ENCODE data around the gene MAN1C1. TPM values are rescaled to one million over a fixed set of nuclear protein-coding genes. Genes with fewer than 3 reads are reported as not detected.

MAN1C1 gene
- total and polyA plus RNA-seq, 2 donors (not counting 1 experiment from before 2014, with no cell fraction given) = 17.7 to 51.4 TPM

GRCh38 chr1:25607123-25607522, 9.5 kb upstream of the MAN1C1 start:
- no peak overlapping the region for H3K4me3 ChIP-seq (replicated peaks in 1 of 4; ENCODE audit: control extremely low read depth in 1 of 4, insufficient read depth in 1 of 4, low read depth in 3 of 4, low read length in 4 of 4)
- no peak overlapping the region for H3K27ac ChIP-seq (ENCODE audit: insufficient read depth, low read length)
- TF ChIP-seq CTCF (conservative IDR thresholded peaks at IDR 0.05 in 1 of 2, IDR thresholded peaks at IDR 0.05 in 1 of 2; ENCODE audit: low read depth in 1 of 2, low read length in 2 of 2) = no peak
- no peak for TF ChIP-seq EZH2 (IDR thresholded peaks at IDR 0.05; ENCODE audit: low read length, missing control alignments)
- no peaks in the 10 kb centered on the region for H3K4me1 ChIP-seq (ENCODE audit: control insufficient read depth, extremely low read depth, insufficient read depth, low read length)
- H3K4me2 ChIP-seq (ENCODE audit: extremely low read depth, insufficient read depth, low read length) = no peak overlapping the region
- no peaks in the 10 kb centered on the region for H3K79me2 ChIP-seq (ENCODE audit: control insufficient read depth, insufficient read depth, low read length)
- H3K36me3 ChIP-seq (ENCODE audit: control insufficient read depth, insufficient read depth, low read length) = no peaks in the 10 kb centered on the region
- peaks cover 21% of the 10 kb centered on the region for H3K27me3 ChIP-seq (ENCODE audit: control insufficient read depth, insufficient read depth, low read length)
- DNase-seq (ENCODE audit: low read depth in 2 of 2) = no peak
- H4K20me1 ChIP-seq (ENCODE audit: control insufficient read depth, extremely low read depth, insufficient read depth, low read length) = no peaks in the 10 kb centered on the region
- H3K9me3 ChIP-seq (ENCODE audit: control insufficient read depth, insufficient read depth, low read depth, low read length) = no peaks in the 10 kb centered on the region
- H2AFZ ChIP-seq (ENCODE audit: low read length) = no peak overlapping the region
- H3K9ac ChIP-seq (ENCODE audit: insufficient read depth, low read length) = no peak overlapping the region

- Histone ChIP-seq H2AFZ (ENCODE audit: low read length) (no peak overlapping the region), H3K4me3 (replicated peaks in 1 of 4; ENCODE audit: control extremely low read depth in 1 of 4, insufficient read depth in 1 of 4, low read depth in 3 of 4, low read length in 4 of 4) (peak overlapping the region in 2 of 4 experiments; percentile 1 to 28), H3K4me2 (ENCODE audit: extremely low read depth, insufficient read depth, low read length) (peak overlapping the region; percentile 67), H3K36me3 (ENCODE audit: control insufficient read depth, insufficient read depth, low read length) (no peaks in the 10 kb centered on the region), H3K9me3 (ENCODE audit: control insufficient read depth, insufficient read depth, low read depth, low read length) (no peaks in the 10 kb centered on the region), H4K20me1 (ENCODE audit: control insufficient read depth, extremely low read depth, insufficient read depth, low read length) (no peaks in the 10 kb centered on the region), H3K4me1 (ENCODE audit: control insufficient read depth, extremely low read depth, insufficient read depth, low read length) (no peaks in the 10 kb centered on the region), H3K79me2 (ENCODE audit: control insufficient read depth, insufficient read depth, low read length) (no peaks in the 10 kb centered on the region), H3K9ac (ENCODE audit: insufficient read depth, low read length) (no peak overlapping the region), H3K27me3 (ENCODE audit: control insufficient read depth, insufficient read depth, low read length) (peaks cover 31% of the 10 kb centered on the region), H3K27ac (ENCODE audit: insufficient read depth, low read length) (no peak overlapping the region)
- DNase-seq (ENCODE audit: low read depth in 2 of 2) = peak; percentile 56 to 75
- peak; percentile 69 to 70 for TF ChIP-seq CTCF (conservative IDR thresholded peaks at IDR 0.05 in 1 of 2, IDR thresholded peaks at IDR 0.05 in 1 of 2; ENCODE audit: low read depth in 1 of 2, low read length in 2 of 2)
- TF ChIP-seq EZH2 (IDR thresholded peaks at IDR 0.05; ENCODE audit: low read length, missing control alignments) = no peak
Measured at GRCh38 chr1:25608488-25609178, 8.0 kb upstream of the MAN1C1 start.

- Histone ChIP-seq H3K4me1 (ENCODE audit: control insufficient read depth, extremely low read depth, insufficient read depth, low read length) (no peaks in the 10 kb centered on the region), H3K4me3 (replicated peaks in 1 of 4; ENCODE audit: control extremely low read depth in 1 of 4, insufficient read depth in 1 of 4, low read depth in 3 of 4, low read length in 4 of 4) (no peak overlapping the region), H3K27me3 (ENCODE audit: control insufficient read depth, insufficient read depth, low read length) (peaks cover 38% of the 10 kb centered on the region), H3K4me2 (ENCODE audit: extremely low read depth, insufficient read depth, low read length) (no peak overlapping the region), H3K9me3 (ENCODE audit: control insufficient read depth, insufficient read depth, low read depth, low read length) (no peaks in the 10 kb centered on the region), H3K9ac (ENCODE audit: insufficient read depth, low read length) (no peak overlapping the region), H3K27ac (ENCODE audit: insufficient read depth, low read length) (no peak overlapping the region), H3K36me3 (ENCODE audit: control insufficient read depth, insufficient read depth, low read length) (no peaks in the 10 kb centered on the region), H3K79me2 (ENCODE audit: control insufficient read depth, insufficient read depth, low read length) (no peaks in the 10 kb centered on the region), H2AFZ (ENCODE audit: low read length) (no peak overlapping the region), H4K20me1 (ENCODE audit: control insufficient read depth, extremely low read depth, insufficient read depth, low read length) (no peaks in the 10 kb centered on the region)
- TF ChIP-seq EZH2 (IDR thresholded peaks at IDR 0.05; ENCODE audit: low read length, missing control alignments) (no peak), CTCF (conservative IDR thresholded peaks at IDR 0.05 in 1 of 2, IDR thresholded peaks at IDR 0.05 in 1 of 2; ENCODE audit: low read depth in 1 of 2, low read length in 2 of 2) (no peak)
- DNase-seq (ENCODE audit: low read depth in 2 of 2) = peak in 1 of 2 donors; percentile 49
Measured at GRCh38 chr1:25609921-25610320, 6.7 kb upstream of the MAN1C1 start.

Measured in fibroblast of lung (primary cell).